ENCODE data around the gene PLD1.

PLD1 gene

DNA sequence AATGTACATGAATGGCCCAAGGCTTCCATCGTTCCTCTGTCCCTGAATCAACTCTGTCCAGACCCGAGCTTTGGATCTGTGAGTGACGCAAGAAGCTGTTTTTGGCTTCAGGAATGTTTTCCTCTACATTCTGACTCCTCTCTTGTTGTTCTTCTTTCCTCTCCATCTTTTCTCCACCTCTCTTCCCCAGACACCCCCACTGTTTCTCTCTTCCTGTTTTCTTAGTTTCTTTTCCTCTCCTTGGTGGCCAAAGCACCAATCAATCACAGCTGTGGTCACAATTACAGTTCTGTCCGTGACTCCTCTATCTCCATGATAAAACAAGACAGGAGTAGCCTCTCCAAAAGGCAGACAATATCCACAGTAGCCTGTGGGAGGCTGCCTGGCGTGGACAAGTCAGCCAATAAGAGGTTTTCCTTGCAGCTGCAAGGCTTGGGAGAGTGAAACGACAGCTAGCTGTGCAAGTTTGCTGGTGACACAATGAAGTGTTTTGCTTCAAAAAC, 28.0 kb upstream of the PLD1 start:
- DNase-seq (ENCODE audit: low spot score) = no peak

DNA sequence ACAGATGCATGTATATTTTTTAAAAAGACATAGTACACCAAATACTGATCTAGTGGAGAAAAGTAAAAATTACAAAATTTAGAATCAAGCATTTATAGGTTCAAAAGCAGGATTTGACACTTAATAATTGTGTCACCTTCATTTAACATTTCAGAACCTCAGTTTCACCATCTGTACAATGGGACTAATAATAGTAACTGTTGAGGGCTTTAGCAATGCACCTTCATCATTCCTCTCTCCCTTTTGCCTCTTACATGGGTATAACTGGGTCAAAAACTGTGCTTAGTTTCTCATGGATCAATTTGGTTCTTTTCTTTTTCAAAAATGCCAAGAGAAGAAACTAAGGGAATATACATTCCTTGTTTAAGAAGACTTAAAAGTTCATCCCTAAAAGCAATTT, 27.4 kb upstream of the PLD1 start:
- DNase-seq (ENCODE audit: low spot score) = no peak

DNA sequence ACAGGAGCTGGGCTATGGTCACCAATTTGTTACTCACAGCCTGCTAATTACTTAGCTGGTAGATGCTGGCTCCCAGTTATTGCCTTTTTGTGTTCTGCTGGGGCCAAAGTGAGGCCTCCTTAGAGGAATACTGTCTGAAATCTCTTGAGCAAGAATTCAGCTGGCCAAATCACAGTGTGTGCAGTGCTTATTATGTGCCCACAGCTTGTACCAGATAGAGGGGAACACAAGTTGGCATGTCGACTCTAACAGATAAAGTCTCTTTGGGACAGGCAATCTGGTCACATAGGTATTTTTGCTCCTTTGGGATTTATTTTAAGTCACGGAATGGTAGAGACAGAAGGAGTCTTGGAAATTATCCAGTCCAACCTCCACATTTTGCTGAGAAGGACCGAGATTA, 26.6 kb upstream of the PLD1 start:
- DNase-seq (ENCODE audit: low spot score) = no peak

DNA sequence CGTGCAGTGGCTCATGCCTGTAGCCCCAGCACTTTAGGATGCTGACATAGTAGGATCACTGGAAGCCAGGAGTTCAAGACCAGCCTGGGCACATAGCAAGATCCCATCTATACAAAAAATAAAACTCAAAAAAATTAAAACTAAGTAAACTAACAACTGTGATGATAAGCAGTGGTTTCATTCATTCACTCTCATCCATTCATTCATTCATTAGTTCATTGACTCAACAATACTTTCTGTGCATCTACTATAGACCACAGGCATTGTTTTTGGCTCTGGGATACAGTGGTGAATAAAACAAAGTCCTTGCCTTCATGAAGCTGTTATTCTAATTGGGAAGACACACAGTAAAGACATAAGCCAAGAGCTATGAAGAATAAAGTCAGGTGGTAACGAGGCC, 25.3 kb upstream of the PLD1 start:
- DNase-seq (ENCODE audit: low spot score) = no peak

DNA sequence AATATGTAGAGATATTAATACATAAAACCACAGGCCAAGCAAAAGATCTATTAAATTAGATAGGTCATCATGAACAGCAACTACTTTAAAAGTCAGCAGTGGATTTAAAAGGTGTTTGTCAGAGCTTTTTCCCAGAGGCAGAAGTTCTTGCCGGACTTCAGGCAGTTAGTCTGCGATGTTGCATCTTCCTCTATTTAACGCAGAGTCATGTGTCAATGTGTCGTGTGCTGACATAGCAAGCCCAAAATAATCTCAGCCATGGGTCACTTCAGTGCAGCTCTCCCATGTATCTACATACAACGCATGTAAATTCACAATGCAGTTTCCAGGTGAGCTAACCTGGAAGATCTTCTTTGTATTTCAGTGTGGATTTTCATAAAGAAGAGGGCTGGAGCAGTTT, 24.8 kb upstream of the PLD1 start:
- DNase-seq (ENCODE audit: low spot score) = no peak

DNA sequence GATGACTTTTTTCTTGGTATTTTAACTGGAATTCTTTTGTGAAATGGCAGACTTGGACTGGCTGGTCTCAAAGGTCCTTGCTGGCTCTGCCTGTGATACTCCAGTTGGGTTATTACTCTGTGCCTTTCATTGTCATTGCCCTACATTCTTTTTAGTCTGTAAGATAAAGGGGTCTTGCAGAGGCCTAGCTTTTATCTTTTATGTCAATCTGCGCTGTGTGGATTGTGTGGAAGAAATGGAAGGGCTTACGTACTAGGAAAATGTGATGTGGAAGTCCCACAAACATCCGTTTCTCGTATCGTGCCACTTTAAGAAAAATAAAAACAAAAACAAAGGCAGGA, 24.1 kb upstream of the PLD1 start:
- no peak for DNase-seq (ENCODE audit: low spot score)

DNA sequence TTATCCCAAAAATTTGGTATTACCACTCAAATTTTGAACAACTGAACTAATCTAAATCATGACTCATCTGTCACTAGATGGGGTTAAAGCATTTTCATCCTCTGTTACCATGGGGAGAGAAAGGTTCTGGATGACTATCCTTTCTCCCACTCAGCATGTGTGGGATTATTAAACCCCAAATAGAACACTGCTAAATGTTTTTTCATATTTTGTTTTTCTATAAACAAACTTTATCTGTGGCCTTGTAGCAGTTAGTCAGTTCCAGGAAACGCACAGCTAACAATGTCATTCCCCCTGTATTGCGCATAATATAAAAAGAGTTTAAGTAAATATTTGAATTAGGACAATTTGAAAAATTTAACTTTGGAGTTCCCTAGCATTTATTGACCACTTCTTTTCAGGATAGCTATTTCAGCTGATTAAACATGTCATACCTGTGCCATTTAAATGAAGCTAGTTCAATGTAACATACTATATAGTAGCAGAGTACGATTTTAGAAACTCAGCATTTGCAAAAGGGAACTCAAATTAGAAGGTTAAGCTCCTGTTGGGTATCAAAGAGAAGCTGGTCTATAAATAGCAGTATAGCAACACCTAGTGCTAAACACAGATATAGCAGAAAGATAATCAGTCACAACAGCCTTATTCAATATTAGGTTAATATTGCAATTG, 23.6 kb upstream of the PLD1 start:
- no peak for DNase-seq (ENCODE audit: low spot score)

DNA sequence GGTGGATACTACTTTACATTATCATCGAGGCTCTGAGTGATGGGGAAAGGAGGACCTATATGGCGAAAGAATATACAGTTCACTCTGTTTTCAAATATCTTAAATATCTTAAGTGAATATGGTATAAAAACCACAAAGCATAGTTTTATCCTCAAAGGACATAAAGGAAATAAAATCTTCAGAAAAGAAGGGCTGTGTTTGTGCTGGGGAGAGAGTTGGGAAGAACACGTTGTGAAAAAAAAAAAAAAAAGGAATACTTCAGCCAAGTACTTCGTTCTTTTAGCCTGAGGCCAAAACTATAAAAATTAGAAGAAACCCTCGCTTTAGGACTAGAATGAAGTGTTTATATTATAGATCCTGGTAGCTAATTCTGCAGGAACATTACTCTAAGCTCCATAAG, 22.7 kb upstream of the PLD1 start:
- DNase-seq (ENCODE audit: low spot score) = no peak

DNA sequence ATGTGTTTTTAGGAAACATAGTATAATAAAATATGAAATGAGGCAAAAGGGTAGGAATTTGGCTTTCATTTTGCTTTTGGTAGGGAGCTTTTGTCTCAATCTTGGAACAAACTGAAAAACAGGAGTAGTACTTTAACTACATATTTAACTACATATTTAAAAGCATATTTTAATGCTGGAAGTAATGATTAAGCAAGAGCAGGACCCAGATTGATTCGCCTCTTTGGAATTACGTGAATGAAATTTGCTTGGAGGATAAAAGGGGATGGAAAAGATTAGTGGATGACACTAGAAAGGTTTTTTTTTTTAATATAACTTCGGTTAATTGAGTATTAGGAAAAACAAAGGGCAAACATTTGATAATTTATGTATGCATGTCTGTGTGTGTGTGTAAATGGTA, 21.7 kb upstream of the PLD1 start:
- DNase-seq (ENCODE audit: low spot score) = no peak

DNA sequence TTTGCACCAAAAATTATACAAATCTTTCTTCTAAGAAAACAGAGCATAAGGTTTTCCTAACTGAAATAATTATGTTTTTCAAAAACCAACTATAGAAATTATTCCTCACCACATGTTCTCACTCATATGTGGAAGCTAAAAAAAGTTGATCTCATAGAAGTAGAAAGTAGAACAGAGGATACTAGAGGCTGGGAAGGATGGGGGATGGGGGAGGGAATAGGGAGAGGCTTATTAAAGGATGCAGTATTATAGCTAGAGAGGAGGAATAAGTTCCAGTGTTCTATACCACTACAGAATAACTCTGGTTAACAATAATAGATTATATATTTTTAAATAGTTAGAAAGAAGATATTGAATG, 20.2 kb upstream of the PLD1 start:
- no peak for DNase-seq (ENCODE audit: low spot score)

DNA sequence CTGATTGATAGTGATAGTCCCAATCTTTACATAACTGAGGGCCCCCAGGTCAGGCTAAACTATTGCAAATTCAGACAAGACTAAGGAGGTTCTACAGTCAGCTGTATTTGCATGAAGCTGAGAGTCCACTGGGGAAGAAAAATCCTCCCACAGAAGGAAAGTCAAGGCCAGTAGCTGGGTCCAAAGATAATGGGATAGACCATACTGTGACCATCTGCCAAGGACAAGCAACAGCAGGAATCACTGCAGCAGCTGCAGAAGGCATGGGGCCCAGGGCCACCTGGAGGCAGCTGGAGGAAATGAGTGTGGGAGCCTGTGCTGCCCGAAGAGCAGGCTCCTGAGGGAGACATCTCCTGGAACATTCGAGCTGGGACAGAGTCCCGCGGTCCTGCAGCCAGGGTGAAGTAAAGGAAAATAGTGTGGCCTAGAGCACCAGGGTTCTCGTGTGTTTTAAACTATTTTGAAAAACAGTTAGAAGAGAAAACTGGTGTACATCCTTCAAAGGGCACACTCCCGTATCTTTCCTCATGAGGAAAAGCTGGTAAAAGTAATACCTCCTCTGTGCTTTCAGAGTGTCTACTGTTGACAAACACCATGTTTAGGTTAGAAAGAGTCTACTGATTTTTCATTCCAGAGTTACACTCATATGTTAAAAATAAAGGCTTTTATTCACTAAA, 19.7 kb upstream of the PLD1 start:
- peak; percentile 84 for DNase-seq (ENCODE audit: low spot score)

DNA sequence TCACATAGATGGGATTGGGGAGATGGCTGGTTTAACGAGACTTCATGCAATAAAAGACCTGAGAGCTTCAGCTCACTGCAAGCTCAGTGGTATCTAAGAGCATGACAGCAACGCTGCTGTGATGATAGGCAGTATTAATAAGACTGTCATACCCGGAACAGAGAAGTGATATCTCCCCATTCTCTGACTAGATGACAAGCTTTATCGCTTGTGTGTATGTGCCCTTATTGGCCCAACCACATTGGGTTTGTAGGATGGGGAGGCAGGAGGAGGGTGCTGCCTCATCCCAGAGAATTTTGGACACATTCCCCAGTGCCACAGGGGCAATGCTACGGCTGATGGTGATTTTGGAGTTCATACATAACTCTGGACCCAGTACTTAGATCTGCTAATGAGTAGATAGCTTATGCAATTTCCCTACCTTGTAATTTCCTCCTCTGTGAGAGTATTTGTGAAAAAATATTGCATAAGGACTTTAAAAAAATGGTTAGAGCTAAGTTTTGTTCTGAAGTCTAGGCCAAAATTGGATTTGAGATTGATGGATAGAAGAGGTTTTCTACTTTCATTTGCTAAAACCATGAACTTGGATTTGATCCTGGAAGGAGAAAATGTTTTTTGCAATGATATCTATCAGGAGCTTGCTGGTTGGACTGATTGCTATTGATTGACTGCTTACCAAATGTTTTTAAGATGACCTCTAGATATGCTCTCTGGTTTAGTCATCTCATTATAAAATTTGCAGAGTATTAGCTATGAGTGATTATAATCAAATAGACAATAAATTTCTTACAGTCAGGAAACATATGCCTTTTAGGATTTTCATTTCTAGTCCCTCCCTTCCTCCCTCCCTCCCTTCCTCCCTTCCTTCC, 18.9 kb upstream of the PLD1 start:
- DNase-seq (ENCODE audit: low spot score) = no peak

DNA sequence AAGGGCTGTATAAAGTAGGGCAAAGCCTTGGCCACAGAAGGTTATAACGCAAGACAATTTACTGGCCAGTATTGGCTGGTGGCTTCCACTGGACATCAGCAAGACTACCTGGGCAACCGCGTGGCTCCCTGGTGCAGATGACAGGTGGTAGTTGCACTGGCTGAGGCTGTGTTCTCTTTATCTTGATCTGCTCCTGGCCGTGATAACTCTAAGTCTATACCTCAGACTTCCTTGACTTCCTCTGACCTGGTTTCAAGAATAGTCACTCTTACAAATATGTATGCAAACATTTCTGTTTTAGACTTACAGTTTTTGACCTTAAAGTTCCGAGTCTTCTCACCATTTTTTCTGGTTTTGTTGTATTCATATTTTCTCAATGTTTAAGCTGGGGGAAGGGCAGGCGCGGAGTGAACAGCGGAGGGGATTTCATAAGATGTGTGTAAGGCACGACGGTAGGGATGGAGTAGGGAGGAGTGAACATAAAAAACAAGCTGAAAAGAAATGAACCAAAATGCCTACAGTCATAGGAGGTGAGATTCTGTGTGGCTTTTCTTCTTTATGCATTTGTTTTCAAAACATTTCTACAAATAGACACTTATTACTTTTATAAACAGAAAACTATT, 17.7 kb upstream of the PLD1 start:
- DNase-seq (ENCODE audit: low spot score) = no peak

DNA sequence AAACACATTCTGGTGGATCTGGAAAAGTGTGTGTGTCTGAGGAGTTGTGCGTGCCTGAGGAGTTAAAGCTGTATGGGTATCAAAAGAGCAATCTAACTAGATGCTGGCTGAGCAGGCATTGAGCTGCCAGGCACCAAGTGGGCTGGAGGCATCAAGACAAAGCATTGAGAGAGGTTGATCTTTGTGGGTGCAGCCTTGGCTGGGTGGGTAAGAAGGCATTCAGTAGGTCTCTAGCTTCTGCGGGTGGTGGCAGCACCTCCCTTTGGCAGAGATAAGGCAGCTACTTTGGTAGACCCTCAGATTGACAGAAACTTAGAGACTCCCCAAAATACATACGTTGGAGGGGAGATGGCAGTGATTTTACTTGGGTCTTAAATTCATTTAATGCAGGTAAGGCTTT, 17.1 kb upstream of the PLD1 start:
- DNase-seq (ENCODE audit: low spot score) = no peak

DNA sequence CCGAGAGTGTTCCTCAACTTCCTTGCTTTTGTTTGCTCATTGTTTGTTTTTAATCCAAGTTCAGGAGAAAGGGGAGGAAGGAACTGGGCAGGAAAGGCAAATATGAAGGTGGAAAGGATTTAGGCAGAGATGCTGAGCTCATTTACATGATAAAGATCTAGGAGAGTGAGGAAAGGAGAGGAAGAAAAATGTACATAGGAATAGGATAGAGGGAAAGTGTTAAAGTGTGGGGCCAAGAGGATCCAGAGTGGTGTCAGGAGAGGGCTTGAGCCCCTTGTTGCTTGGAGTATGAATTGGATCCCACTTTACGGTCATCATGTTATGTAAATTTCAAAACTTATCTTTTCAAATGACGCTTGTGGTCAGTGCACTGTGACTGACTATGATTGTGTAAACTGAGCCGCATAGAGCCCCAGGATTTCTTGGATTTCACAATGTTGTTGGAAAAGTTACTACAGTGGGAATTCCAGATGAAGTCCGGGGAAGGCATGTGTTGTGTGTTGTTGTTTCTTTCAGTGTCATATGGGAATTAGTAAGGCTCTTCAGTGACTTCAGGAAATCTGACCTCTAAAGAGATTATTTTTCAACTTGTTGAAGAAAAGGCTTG, 15.0 kb upstream of the PLD1 start:
- peak; percentile 60 for DNase-seq (ENCODE audit: low spot score)

DNA sequence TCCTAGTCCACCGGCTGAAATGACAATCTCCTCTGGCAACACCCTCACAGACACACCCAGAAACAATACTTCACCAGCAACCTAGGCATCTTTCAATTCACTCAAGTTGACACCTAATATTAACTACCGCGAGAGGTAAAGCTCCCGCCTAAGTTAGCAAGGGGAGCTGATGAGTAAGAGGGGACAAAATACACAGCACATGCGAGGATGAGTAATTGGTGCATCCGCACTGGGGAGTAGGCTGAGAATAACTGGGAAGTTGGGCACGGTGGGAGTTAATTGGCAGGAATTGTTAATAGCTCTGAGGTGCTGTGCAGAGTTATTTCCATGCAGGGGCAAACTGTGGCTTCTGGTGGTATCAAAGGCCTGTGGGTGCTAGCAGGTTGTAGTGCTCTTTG, 14.5 kb upstream of the PLD1 start:
- DNase-seq (ENCODE audit: low spot score) = no peak

DNA sequence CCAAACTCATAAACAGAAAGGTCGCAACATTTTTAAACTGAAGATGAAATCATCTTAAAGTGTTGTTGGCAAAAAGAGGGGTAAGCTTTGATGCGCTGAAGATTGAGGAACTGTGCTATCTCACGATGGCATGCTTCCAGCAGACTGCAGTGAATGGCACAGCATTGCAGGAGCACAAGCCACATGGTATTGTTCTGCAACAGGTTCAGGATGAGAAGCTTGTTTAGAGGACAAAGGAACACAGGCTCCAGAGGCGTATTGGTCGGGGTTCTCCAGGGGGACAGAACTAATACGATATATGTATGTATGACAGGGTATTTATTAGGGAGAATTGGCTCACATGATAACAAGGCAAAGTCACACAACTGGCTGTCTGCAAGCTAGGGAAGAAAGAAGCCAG, 13.8 kb upstream of the PLD1 start:
- DNase-seq (ENCODE audit: low spot score) = no peak

DNA sequence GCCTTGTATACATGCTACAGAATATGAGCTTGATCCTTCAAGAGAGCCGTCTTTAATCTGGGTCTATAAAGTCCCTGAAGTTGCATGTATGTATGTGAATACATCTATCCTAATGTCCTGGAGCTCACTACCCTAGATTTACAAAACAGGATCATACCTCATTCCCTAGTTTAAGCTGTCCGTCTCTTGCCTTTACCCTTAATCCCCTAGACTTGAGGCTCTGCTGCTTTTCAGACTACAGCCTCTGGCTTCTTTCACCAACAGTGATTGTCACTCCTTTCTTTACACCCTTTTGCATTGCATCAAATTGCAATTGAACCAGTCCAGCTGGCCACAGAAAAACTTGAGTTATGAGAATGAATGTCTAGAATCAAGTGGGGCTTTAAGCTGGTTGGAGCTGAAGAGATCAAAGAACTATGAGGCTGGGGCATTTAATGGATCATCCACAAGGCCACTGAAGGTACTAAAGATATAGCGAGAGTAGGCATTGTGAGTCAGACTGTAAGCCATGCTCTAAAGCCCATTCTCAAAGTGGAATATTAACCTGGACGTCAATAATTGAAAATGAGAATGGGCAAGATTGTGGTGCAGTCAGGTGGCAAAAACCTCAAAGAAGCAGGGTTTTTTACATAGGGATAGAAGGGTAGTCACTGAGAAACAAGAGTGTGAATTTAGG, 12.3 kb upstream of the PLD1 start:
- DNase-seq (ENCODE audit: low spot score) = no peak

DNA sequence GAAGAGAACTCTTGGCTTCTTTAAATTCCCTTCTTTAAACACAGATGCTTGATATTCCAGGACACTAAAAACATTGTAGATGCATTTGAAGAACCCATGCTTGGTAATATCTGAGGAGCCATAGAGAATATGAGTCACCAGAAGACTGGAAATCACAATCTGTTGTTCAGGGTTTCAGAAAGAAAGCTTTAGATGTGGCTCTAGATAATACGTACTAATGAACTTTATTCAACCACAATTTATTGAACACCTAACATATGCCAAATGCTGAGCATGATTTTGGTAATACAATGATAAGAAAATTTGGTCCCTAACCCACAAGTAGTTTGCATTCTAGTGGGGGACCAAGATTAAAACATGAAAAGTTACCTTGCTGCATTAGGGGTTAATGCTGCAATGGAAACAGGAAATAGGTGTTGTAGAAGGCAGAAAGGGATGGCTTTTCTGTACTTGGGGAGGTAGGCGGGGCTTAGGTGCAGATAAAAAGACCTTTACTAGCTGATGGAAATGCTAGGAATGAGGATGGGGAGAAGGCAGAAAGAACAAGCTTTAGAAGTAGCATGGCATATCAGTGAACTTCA, 11.6 kb upstream of the PLD1 start:
- no peak for DNase-seq (ENCODE audit: low spot score)

DNA sequence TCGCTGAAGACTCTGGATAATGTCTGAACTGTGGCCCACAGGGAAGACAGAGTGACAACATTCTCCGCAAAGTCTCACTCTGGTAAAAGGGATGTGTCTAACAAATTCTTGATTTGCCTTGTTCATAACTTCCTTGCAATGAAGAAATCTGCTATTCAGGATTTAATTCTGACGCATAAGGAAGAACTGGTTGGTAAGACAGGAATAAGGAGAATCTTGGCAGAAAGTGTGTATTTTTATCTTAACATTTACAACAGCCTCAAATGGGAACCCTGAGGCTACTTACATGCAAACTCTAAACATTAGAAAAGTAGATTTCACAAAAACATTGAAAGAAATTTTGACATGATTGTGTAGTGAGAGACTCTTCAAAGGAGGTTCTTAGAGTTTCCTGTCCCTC, 10.8 kb upstream of the PLD1 start:
- no peak for DNase-seq (ENCODE audit: low spot score)

DNA sequence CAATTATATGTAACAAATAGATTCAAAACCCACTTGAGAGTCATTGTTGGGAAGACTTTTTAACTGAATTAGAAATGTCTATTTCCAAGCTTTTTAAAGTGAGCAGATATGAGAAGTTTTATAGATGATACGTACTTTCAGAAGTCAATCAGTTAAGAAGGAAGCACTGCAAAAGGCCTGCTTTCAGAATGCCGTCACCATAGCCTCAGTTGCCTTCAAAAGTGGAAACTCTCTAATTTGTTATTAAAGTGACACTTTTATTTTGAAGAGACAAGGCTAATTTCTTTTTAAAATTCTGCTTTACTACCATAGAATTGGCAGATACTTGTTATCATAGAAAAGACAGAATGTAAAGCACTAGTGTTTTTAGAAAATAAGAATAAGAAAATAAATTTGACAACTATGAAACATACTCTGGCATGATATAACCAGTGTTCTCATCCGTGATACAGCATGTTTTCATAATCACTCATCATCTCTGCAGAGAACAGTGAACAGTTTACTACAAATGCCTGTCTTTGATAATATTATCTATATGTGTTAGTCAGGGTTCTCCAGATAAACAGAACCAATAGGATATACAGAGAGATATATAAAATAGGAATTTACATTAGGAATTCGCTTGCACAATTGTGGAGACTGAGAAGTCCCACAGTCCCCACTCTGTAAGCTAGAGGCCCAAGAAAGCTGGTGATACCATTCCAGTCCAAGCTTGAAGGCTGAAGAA, 7.0 kb upstream of the PLD1 start:
- no peak for DNase-seq (ENCODE audit: low spot score)
